ENCODE measurements around the gene NUDT8.

DNA sequence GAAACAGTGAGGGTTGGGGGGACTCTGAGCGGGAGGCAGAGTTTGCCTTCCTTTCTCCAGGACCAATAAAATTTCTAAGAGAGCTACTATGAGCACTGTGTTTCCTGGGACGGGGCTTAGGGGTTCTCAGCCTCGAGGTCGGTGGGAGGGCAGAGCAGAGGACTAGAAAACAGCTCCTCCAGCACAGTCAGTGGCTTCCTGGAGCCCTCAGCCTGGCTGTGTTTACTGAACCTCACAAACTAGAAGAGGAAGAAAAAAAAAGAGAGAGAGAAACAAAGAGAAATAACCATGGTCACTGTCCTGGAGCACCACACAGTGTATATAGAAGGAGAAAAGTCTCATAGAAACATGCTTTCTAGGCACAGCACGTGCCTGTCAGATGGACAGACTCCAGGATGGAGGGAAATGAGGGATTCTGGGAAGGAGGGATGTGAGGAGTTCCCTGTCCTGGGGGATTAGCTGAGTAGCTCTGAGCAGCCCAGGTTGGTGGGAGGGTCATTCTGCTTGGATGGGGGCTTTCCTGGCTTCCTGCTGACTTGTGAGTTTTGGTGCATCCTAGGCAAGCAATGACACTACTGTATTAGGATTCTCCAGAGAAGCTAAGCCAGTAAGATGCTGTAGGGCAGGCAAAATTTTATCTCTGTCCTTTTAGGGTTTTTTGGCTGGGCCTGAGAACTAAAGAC, 43.0 kb downstream of the NUDT8 start:
- TF ChIP-seq POLR2A (IDR thresholded peaks at IDR 0.05; ENCODE audit: low read length) (no peak), EHMT2 (IDR thresholded peaks at IDR 0.05; ENCODE audit: low read depth) (no peak), HDAC2 (IDR thresholded peaks at IDR 0.05) (no peak), CBX2 (IDR thresholded peaks at IDR 0.05; ENCODE audit: borderline replicate concordance, low read depth) (no peak)
- TF ChIP-seq, protein P1, sequence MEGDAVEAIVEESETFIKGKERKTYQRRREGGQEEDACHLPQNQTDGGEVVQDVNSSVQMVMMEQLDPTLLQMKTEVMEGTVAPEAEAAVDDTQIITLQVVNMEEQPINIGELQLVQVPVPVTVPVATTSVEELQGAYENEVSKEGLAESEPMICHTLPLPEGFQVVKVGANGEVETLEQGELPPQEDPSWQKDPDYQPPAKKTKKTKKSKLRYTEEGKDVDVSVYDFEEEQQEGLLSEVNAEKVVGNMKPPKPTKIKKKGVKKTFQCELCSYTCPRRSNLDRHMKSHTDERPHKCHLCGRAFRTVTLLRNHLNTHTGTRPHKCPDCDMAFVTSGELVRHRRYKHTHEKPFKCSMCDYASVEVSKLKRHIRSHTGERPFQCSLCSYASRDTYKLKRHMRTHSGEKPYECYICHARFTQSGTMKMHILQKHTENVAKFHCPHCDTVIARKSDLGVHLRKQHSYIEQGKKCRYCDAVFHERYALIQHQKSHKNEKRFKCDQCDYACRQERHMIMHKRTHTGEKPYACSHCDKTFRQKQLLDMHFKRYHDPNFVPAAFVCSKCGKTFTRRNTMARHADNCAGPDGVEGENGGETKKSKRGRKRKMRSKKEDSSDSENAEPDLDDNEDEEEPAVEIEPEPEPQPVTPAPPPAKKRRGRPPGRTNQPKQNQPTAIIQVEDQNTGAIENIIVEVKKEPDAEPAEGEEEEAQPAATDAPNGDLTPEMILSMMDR (IDR thresholded peaks at IDR 0.05), result no peak

Data from A549 (cell line).